NCI-H128 (cell line): ENCODE measurements around the gene ROR1.
"Not testable (repeated sequence)": the region's sequence is repeated elsewhere in the genome, so short reads cannot be mapped to it uniquely, and the experiment has no call there.

Source experiments
- DNase-seq: peaks from one replicate; lab custom pipeline; 2025; ENCODE audit not compliant: unreplicated experiment; lab: John Stamatoyannopoulos, UW

ROR1 gene

DNA sequence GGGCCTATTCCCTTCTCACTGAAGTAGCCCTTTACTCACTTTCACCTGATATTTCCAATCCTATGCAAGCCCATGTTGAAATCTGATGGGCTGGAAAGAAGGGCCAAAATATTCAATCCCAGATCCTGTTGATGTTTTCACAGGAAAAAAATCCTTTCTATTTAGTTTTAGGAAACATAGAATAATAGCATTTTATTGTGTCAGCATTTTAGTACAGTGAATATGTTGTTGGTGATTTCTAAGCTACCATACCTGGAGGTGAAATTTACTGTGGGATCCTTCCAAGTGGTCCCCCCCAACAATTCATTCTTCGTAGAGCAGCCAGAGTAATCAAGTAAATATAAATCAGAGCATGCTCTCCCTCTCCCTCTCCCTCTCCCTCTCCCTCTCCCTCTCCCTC is 426.2 kb downstream of the ROR1 start:
- no peak for DNase-seq

DNA sequence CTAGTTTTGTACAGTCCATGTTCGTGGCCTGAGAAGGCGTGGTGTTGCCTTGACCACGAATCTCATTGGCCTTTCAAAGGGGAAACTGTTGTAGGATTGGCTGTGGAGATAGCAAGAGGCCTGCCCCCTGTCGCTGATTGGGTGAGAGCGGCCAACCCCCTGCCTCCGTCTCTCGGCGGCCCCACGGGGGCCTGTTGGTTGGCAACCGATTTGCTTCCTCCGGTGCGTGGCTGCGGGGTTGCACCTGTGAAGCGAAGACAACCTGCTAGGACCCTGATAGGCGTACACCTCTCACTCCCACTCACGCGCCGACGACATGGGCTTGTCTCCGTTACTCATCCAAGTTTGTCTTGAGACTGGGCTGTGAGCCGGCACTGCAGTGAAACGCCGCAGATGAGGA is 429.6 kb downstream of the ROR1 start, which contains the start of gene UBE2U:
UBE2U (plus strand) TSS at position 204 of the 400 bp plus-strand sequence. CDS start 428 bp downstream, outside the sequence.
- no peak for DNase-seq

- DNase-seq: no peak
These were observed 435.4 kb downstream of the ROR1 start for GRCh38 chr1:64209221-64209620.

- no peak for DNase-seq
These were observed 438.2 kb downstream of the ROR1 start for GRCh38 chr1:64212031-64212430.

- peak; percentile 43 for DNase-seq
These were observed 441.8 kb downstream of the ROR1 start for GRCh38 chr1:64215576-64215975.

- DNase-seq: no peak
These were observed 446.4 kb downstream of the ROR1 start for GRCh38 chr1:64220241-64220640.

DNA sequence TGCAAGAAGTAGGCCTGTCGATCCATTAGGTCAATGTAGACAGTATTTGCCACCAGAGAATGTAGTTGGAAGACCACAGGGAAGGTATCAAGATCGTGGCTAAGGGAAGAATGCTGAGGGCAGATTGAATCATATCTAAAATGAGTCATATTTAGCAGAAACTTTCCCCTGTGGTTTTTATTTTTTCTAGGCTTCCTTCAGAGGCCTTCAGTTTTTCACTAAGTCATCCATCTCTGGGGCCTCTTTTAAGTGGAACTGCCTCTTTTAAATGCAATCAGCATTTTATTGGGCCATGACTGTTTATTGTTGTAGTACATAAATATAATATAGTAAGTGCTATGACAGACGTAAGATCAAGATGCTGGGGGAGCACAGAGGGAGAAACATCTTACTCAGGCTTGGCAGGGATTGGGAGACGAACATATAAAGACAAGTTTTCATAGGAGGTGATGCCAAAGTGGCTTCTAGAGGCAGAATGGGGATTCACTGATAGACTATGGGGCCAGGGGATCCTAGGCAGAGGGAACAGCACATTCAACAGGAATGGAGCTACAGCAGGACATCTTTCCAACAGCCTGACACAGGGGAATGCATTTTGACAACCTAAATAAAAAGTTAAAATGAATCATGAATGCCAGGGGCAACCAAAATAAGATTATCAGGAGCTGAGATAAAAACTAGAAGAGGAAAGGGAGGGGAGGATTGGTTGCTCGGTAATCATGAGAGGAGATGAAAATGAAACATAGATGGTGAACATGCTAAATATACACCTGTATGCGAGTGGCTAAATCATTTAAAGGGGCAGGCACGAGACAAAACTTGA is 449.7 kb downstream of the ROR1 start:
- no peak for DNase-seq

DNA sequence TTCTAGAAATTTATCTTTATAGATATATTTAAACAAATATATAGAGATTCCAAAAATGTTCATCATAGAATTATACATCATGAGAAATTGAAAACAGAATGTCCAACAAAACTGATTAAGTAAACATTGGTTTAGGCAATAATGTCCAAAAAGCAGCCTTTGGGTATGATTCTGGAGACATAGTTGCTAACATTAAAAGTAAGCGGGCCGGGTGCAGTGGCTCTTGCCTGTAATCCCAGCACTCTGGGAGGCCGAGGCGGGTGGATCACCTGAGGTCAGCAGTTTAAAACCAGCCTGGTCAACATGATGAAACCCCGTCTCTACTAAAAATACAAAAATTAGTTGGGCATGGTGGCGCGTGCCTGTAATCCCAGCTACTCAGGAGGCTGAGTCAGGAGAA is 450.4 kb downstream of the ROR1 start:
- not testable (repeated sequence) for DNase-seq

DNA sequence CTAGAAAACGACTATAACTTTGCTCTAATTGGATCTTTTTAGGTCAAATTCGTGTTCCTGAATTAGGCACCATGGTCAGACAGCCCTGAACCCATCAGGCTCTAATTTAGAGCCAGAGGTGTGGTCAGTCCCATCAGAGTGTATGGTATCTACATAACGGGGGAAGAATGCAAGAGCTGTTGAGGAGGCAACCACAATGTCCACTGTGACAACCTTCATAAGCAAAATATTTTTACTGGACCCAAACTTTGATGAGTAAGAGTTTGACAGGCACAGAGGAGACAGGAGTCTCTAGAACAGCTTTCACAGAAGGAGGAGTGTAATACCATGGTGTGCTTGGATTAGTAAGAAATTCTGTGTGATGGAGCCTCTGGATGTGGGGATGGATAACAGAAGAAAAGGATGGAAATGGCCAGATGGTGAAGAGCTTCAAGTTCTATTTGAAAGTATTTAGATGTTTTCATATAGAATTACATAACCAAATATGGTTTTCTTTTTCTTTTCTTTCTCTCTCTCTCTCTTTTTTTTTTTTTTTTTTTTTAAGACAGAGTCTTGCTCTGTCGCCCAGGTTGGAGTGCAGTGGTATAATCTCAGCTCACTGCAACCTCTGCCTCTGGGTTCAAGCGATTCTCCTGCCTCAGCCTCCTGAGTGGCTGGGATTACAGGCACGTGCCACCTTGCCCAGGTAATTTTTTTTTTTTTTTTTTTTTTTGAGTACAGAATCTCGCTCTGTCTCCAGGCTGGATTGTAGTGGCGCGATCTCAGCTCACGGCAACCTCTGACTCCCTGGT is 454.5 kb downstream of the ROR1 start:
- no peak for DNase-seq

GRCh38 chr1:64229307-64229706 is 455.5 kb downstream of the ROR1 start:
- peak; percentile 50 for DNase-seq
